Activated T-helper 9 cell treated with anti-CD3 and anti-CD28 coated beads, Interleukin-2, amount 50 U/mL, for 16 hours (primary cell): ENCODE results near the gene ANTXR1.

Source experiments
- DNase-seq: peaks from one replicate; pipeline ENCODE4 v3.0.0-alpha.2; 2020; ENCODE audit warnings: low read depth

ANTXR1 gene

GRCh38 chr2:69279931-69280681, 267.1 kb downstream of the ANTXR1 start:
- no peak for DNase-seq

DNA sequence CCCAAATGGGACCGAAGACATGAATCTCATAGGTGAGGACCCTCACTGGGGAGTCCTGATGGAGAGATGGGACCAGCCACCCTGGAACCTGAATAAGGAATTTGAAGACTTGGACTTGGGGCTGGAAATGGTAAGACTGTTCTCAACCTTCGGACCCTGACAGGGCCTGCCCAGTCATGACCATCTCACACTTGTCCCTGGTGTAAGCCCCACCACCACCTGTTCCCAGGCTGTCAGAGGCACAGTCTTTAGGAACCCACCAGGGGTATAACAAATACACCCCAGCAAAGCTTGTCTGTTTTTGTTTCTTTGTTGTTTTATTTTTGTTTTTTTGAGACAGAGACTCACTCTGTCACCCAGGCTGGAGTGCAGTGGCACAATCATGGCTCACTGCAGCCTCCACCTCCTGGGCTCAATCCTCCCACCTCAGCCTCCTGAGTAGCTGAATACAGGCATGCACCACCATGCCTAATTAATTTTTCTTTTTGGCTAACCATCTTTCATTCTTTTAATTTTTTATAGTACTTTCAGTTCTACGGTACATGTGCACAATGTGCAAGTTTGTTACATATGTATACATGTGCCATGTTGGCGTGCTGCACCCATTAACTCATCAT, 267.9 kb downstream of the ANTXR1 start:
- no peak for DNase-seq

- no peak for DNase-seq
Observed at GRCh38 chr2:69285379-69285894, 272.5 kb downstream of the ANTXR1 start.

GRCh38 chr2:69287544-69287943, 274.6 kb downstream of the ANTXR1 start:
- no peak for DNase-seq

GRCh38 chr2:69288429-69288828, 275.4 kb downstream of the ANTXR1 start:
- DNase-seq, result no peak

DNA sequence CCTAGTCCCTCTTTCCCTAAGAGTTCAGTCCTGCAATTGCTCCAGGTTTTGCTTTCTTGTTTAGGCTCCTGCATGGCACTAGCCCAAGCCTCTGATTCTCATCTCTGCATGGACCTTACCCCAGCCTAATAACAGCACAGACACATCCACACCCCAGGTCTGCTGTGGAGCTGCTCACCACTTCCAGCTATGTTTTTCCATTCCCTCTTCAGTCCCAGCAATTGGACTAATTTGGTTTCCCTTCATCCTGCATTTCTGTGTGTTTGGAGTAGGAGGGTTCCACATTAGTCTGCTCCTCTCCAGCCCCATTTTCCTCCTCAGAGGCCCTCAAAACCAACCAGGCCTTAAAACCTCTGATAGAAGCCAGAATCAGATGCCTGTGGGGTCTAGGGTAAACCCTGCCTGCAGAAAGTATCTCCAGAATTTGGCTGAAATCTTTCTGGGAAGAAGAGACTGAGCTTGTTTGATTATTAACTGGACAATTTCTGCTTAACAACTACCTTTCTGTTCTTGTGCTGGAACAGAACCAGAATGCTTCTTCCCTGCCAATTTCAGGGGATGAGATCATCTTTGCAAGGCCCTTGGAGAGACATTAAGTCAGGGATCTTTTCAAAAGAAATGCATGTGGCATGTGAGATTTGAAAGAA, 278.1 kb downstream of the ANTXR1 start:
- no peak for DNase-seq

- no peak for DNase-seq
Observed at GRCh38 chr2:69291721-69292120, 278.7 kb downstream of the ANTXR1 start.

GRCh38 chr2:69292256-69292655, 279.3 kb downstream of the ANTXR1 start:
- no peak for DNase-seq

GRCh38 chr2:69296421-69296820, 283.4 kb downstream of the ANTXR1 start:
- no peak for DNase-seq

DNA sequence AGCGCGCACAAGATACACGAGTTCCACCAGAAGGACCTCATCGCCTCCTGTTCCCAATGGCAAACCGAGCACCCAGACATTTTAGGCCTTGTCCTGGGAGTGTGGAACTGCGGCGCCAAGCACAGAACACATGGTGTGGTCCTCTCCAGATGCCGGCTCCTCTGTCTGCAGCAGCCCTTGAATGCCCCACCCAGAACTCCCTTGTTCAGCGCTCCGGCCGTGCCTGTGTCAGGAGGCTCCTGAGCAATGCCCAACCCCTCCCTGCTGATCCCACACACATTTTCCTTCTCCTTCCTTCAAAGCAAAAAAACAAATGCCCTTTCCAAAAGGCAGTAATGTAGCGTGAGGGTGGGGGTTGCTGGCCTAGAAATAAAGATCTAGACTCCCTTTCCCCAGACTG, 284.2 kb downstream of the ANTXR1 start:
- DNase-seq, result no peak

DNA sequence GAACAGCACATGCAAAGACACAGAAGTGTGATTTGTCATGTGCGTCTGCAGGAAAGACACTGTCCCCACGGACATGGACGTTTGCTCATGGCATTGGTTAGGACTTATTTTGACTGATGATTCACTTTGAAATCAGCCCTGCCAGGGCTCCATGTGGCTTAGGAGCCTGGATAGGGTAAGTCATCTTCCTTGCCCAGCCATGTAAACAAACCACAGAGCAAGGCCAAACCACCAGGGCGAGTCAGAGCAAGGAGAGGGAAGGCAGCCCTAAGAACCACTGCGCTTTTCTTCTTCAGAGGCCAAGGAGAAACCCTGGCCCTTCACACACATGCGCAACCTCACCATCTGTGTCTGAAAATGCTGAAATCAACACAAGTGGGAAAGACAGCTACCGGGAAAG, 285.3 kb downstream of the ANTXR1 start:
- DNase-seq, result no peak

- DNase-seq, result no peak
Observed at GRCh38 chr2:69298862-69299261, 285.9 kb downstream of the ANTXR1 start.
